ENCODE results near the gene UNC5B.

Gene UNC5B

DNA sequence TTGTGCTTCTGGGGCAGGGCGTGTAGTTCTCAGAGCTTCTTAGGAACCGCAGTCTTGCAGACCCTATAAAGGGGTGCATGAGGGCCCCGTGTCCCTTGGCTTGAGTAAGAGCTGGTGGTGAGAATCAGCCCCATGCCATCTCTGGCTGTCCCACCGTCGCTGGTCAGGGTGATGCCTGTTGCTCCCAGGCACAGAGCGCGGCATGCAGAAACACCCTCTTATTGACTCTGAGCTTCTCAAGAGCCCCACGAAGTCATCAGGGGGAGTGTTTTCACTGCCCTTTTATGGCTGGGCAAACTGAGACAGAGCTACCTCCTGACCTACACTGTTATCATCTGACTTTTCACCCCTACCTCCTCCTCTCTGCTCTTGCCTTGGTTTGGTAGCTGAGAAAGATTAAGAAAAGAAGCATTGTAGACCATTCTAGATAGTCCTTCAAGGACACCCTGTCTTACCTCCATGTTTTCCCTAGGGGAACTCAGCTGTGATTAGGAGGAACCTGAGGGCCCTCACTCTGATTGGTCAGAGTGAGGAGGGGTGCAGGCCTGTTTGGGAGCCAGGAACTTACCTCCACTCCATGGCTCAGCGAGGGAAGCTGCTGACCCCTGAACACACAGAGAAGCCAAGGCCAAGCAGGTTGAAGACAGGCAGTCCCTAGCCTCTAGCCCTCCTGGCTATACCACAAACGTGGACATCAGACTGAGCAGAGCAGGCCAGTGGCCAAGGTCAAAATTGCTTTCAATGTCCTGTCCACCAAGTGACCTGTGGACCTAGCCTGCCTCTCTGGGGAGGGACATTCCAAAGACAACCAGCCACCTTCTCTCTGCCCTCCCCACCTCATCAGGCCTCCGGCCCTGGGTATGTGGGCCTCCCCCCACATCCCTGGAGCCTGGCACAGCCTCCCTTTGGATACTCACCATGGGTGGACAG lies 17.6 kb downstream of the UNC5B start:
- H3K4me3 ChIP-seq (ENCODE audit: low read length), result no peak overlapping the region
- no peak for DNase-seq (ENCODE audit: low read depth)
- TF ChIP-seq, protein P1, sequence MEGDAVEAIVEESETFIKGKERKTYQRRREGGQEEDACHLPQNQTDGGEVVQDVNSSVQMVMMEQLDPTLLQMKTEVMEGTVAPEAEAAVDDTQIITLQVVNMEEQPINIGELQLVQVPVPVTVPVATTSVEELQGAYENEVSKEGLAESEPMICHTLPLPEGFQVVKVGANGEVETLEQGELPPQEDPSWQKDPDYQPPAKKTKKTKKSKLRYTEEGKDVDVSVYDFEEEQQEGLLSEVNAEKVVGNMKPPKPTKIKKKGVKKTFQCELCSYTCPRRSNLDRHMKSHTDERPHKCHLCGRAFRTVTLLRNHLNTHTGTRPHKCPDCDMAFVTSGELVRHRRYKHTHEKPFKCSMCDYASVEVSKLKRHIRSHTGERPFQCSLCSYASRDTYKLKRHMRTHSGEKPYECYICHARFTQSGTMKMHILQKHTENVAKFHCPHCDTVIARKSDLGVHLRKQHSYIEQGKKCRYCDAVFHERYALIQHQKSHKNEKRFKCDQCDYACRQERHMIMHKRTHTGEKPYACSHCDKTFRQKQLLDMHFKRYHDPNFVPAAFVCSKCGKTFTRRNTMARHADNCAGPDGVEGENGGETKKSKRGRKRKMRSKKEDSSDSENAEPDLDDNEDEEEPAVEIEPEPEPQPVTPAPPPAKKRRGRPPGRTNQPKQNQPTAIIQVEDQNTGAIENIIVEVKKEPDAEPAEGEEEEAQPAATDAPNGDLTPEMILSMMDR (IDR thresholded peaks at IDR 0.05; ENCODE audit: insufficient read depth, low read depth, low read length, missing control alignments), result no peak

DNA sequence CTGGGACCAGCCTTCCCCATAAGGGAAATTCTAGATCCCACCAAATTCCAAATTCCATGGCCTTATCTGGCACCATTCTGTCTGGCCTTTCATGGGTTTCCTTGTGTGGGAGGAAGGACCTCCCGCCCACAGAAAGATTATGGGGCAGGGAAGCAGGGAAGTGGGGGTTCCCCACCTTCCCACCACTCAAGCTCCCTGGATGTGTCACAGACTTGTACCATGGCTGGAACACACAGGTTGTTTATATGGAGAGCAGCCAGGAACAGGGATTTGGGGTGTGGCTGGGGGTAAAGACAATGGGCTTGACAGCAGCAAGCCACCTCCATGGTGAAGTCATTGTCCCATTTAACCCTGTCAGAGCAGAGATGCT lies 18.3 kb downstream of the UNC5B start:
- H3K4me3 ChIP-seq (ENCODE audit: low read length), result no peak overlapping the region
- TF ChIP-seq, protein P1 (IDR thresholded peaks at IDR 0.05; ENCODE audit: insufficient read depth, low read depth, low read length, missing control alignments), result no peak
- DNase-seq (ENCODE audit: low read depth), result no peak

DNA sequence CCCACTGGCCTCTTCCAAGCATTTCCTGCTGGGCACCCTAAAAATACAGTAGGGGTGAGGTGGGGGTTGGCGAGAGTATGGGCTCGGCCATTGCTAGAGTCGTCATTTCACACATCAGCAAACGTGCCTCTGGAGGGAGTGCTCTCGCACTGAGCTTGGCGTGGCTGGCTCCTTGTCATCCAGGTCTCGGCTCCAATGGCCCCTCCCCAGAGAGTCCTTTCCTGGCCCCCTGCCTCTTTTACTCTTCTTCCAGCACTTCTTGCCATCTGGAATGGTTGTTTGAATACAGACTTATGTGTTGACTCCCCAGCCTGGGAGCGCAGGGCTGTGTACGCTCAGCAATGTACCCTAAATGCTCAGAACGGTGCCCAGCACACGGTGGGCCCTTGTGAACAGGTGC lies 18.8 kb downstream of the UNC5B start:
- DNase-seq (ENCODE audit: low read depth), result no peak
- no peak overlapping the region for H3K4me3 ChIP-seq (ENCODE audit: low read length)
- TF ChIP-seq, protein P1 (IDR thresholded peaks at IDR 0.05; ENCODE audit: insufficient read depth, low read depth, low read length, missing control alignments), result no peak

DNA sequence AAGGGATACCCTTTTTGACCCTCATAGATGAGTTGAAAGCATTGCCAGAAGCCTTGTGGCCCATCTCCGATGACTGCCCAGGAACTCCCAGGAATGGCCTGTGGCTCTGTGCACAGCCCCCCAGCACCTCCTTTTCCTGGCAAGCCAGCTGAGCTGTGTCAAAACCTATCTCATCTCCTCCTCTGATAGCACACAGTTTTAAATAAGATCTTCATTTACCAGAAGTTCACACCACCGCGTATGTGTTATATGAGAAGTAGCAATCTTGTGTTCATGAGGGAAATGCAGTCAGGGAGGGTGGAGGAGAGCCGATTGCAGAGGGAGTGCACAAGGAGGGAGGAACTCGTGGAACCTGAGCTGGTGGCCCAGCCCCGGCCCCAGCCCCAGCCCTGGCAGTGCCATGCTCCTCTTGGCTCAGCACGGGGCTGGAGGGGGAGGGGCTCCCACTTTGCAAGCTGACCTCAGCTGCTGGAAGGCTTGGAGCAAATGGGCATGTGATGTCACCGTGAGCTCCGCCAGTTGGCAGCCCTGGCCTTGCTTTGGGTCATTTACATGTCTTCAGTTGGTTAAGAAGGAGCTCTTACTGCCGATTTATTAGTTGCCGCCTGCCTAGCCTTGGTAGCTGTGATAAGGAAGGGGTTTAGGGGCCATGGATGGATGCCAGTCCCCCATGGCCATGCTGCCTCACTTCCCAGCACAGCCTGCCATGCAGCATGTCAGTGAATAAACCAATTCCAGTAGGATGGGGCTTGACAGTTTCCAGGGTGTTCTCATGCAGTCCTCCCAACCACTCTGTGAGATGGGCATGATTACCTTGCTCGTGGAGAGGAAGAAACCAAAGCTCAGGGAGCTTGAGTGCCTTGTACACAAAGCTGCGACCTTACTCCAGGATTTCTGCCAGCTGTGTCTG lies 20.0 kb downstream of the UNC5B start:
- no peak overlapping the region for H3K4me3 ChIP-seq (ENCODE audit: low read length)
- DNase-seq (ENCODE audit: low read depth), result peak; percentile 9
- TF ChIP-seq, protein P1 (IDR thresholded peaks at IDR 0.05; ENCODE audit: insufficient read depth, low read depth, low read length, missing control alignments), result no peak

DNA sequence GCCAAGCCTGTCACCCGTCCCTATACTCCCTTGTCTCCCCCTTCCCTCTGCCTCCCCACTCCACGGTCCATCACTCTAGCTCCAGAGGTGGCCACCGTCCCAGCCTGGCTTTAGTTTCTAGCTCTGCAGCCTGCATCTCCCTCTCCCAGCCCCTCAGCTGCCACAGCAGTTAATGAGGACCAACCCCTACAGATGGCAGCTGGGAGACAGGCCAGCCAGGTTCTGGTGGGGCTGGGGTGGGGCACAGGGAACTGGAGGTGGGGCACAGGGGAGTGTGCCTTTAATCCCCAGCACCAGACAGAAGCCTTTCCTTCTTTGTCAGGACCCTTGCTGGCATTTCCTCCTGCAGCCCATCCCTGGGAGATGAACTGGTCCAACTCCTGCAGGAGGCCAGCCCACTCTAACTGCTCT lies 21.1 kb downstream of the UNC5B start:
- TF ChIP-seq, protein P1 (IDR thresholded peaks at IDR 0.05; ENCODE audit: insufficient read depth, low read depth, low read length, missing control alignments), result no peak
- H3K4me3 ChIP-seq (ENCODE audit: low read length), result no peak overlapping the region
- no peak for DNase-seq (ENCODE audit: low read depth)

DNA sequence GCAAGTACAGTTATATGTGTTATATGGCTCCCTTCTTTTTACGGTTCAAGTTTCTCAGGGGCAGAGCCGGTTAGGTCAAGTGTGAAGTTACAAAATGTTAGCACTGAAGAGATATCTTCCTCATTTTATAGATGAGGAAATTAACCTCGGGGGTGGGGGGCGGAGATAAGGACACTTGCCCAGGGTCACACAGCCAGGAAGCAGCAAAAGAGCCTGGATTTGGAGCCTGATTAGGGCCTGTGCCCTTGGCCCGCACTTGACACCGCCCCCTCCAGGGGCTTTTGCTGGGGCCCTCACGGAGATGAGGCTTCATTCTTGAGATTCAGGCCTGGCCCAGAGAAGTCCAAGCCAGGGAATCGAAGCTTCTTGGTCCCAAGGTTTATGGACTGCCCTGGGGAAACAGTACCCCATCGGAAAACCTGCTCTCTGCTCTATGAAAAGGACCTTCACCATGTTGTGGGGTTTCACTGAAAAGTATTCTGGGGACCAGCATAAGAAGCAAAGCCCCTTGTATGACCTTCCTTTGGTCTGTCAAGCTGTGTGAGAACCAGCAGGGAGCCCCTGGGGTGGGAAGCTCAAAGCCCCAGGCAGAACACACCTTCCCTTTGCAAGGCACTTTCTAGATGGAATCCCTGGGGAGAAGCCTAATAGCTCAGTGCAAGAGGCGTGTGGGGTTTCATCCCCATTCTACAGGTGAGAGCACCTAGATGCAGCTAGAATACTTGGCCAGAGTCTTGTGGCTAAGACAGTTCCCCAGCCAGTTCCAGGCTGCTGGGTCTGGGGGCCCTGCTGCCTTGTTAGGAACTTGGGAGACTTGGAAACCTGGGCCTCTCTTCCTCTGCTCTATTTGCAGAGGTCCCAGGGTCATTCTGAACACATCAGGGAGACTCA lies 21.9 kb downstream of the UNC5B start:
- no peak overlapping the region for H3K4me3 ChIP-seq (ENCODE audit: low read length)
- TF ChIP-seq, protein P1 (IDR thresholded peaks at IDR 0.05; ENCODE audit: insufficient read depth, low read depth, low read length, missing control alignments), result no peak
- no peak for DNase-seq (ENCODE audit: low read depth)
